GM12872 (cell line): Measurements from ENCODE around the gene RFPL1.
A peak's percentile ranks its signal among the peaks of the same experiment; 100 is the strongest.

Source experiments
- CTCF ChIP-seq: IDR thresholded peaks from 3 replicates; pipeline ENCODE4 v1.5.1; 2011; ENCODE audit warnings: low read depth, mild to moderate bottlenecking, low read length, moderate library complexity; ENCODE audit not compliant: insufficient read depth

Gene RFPL1

GRCh38 chr22:29400576-29400975 lies 37.8 kb upstream of the RFPL1 start:
- TF ChIP-seq CTCF: no peak

DNA sequence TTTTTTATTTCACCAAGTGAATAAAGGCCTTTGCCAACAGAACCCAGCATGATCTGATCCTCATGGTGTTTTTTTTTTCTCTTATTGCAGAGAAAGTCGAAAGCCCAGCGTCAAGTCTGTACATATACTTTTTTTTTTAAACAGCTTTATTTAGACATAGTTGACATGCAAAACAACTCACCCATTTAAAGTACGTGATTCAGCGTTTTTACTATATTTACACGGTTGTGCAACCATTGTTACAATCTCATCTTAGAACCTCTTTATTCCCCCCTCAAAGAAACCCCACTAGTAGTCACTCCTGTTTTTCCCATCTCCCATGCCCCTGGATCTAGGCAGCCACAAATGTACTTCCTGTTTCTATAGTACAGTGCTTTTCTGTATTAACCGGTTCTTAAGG lies 29.4 kb upstream of the RFPL1 start:
- TF ChIP-seq CTCF: no peak

DNA sequence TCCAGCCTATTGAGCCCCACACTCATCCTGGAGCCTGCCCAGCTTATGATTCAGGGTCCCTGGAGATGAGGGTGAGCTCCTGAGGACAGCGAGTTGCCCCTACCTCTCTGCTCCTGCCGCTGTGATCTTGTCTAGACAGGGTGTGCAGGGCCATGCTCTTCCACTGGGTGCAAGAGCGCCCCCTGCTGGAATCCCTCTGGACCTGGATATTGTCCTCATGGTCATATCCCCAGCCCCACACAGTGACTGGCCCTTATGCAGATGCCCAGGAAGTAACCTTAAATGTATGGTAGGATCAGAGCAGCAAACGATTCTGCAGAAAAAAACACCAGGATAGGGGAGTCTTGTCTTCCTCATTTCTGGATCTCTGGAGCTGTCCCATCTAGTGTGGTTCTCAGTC lies 25.6 kb upstream of the RFPL1 start:
- peak; percentile 60 for TF ChIP-seq CTCF

DNA sequence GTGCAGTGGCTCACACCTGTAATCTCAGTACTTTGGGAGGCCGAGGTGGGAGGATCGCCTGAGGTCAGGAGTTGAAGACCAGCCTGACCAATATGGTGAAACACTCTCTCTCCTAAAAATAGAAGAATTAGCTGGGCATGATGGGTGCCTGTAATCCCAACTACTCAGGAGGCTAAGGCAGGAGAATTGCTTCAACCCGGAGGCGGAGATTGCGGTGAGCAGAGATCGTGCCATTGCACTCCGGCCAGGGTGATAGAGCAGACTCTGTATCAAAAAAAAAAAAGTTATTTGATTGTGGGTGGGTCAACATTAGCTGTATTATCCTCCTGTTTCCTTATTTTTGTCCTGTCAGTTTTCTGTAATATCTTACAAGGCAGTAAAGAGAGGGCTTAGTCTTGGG lies 11.9 kb upstream of the RFPL1 start:
- TF ChIP-seq CTCF: no peak

- no peak for TF ChIP-seq CTCF
These were observed 11.1 kb upstream of the RFPL1 start for GRCh38 chr22:29427176-29427760.

DNA sequence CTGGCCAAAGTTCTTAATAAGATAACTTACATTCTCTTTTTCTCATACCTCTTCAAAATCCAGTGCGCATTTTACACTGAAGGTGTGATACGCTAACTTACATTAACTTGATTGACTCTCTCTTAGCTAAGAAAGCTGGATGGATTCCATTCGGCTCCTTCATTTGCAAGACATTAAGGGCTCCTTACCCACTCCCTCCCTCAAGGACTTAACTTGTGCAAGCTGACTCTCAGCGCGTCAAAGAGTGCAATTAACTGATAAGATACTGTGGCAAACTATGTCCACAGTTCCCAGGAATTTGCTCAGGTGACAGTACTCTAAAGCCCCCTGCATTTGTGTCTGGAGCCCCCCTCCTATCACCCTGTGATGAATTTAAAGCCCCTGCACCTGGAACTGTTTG lies 6.4 kb upstream of the RFPL1 start:
- TF ChIP-seq CTCF: no peak

- no peak for TF ChIP-seq CTCF
These were observed 4.5 kb upstream of the RFPL1 start for GRCh38 chr22:29433856-29434255.
